Adipocyte (in vitro differentiated cells): ENCODE measurements around the gene CDHR2.
"Not testable (repeated sequence)": the region's sequence is repeated elsewhere in the genome, so short reads cannot be mapped to it uniquely, and the experiment has no call there.

ENCODE experiments used
- DNase-seq: peaks from one replicate; pipeline ENCODE4 v3.0.0-alpha.2; 2015; ENCODE audit warnings: low read depth
- H3K27me3 ChIP-seq: replicated peaks from 2 replicates; pipeline ENCODE4 v1.7.0; 2013; ENCODE audit warnings: mild to moderate bottlenecking, low read length, moderate library complexity; ENCODE audit not compliant: control insufficient read depth, insufficient read depth
- H3K36me3 ChIP-seq: 2 replicates; pipeline ENCODE4 v1.7.0; 2013; ENCODE audit warnings: low read length, mild to moderate bottlenecking, moderate library complexity; ENCODE audit not compliant: control insufficient read depth, insufficient read depth, severe bottlenecking
- H3K4me1 ChIP-seq: 2 replicates; pipeline ENCODE4 v1.7.0; 2013; ENCODE audit warnings: mild to moderate bottlenecking, low read length, moderate library complexity; ENCODE audit not compliant: control insufficient read depth, insufficient read depth
- H3K4me3 ChIP-seq: 2 replicates; pipeline ENCODE4 v1.7.0; 2013; ENCODE audit warnings: mild to moderate bottlenecking, low read length, moderate library complexity
- H3K9ac ChIP-seq: 2 replicates; pipeline ENCODE4 v1.7.0; 2013; ENCODE audit warnings: mild to moderate bottlenecking, low read length, moderate library complexity
- H3K9me3 ChIP-seq: 2 replicates; pipeline ENCODE4 v1.7.0; 2013; ENCODE audit warnings: mild to moderate bottlenecking, low read length, moderate library complexity; ENCODE audit not compliant: control insufficient read depth

CDHR2 gene

DNA sequence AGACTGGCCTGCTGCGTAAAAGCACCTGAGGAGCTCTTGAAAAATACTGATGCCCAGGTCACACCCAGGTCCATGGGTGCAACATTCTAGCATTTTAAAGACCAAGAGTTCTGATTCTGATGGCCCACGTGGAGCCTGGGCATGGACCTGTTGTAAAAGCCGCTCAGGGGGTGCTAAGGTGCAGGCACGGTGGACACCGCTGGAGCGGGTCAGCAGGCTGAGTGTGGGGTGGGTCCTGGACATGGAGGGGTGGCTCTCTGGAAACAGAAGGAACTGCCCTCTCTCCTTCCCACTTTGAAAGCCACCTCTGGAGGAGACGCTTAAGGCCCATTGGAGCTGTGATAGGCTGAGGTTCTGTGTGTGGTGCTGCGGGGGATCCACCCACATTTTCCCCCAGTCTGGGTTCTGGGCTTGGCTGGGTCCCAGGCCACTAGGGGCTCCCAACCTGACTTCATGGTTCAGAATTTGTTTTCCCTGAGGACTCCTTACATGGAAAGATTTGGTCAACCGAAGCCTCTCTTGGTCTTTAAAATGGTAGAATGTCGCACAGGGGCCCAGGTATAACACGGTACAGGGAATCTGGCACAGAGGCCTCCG, 44.2 kb downstream of the CDHR2 start:
- Histone ChIP-seq H3K9me3 (no peaks in the 10 kb centered on the region), H3K4me3 (no peak overlapping the region), H3K27me3 (no peaks in the 10 kb centered on the region), H3K4me1 (no peaks in the 10 kb centered on the region), H3K9ac (no peak overlapping the region), H3K36me3 (no peaks in the 10 kb centered on the region)
- DNase-seq, result no peak

DNA sequence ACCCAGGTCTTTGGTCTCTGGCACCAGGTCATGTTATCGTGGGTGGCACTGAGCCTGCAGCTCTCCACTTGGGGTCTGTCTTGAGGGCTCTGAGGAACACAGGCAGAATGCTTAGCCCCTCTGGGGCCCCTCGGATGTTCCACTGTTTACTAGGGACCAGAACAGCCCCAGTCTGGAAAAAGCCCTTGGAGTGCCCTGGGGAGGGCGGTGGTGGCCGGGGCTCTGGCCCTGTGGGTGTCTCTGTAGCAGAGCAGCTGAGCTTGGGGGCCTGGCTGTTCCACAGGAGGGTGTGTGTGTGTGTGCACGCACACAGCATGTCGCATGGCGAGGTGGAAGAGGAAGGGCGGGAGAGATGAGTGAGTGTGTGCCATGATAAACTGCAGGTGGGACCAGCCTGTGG, 45.4 kb downstream of the CDHR2 start:
- no peak for DNase-seq
- no peaks in the 10 kb centered on the region for H3K9me3 ChIP-seq
- H3K27me3 ChIP-seq, result peaks cover 4% of the 10 kb centered on the region
- no peaks in the 10 kb centered on the region for H3K4me1 ChIP-seq
- no peaks in the 10 kb centered on the region for H3K36me3 ChIP-seq
- H3K4me3 ChIP-seq, result no peak overlapping the region
- no peak overlapping the region for H3K9ac ChIP-seq

DNA sequence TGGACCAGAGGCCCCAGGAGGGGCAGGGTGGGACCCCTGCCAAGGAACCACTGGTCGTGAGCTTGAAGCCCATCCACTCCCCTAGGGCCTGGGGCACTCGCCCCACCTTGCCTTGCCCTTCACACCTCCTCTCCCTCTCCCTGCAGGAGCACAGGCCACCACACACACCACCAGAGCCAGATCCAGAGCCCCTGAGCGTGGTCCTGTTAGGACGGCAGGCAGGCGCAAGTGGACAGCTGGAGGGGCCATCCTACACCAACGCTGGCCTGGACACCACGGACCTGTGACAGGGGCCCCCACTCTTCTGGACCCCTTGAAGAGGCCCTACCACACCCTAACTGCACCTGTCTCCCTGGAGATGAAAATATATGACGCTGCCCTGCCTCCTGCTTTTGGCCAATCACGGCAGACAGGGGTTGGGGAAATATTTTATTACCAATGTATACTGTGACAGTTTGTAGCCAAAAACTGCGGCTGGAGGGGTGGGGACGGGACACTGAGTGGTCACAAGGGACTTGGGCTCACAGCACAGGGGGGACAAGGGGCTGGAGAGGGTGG, 46.3 kb downstream of the CDHR2 start:
- Histone ChIP-seq H3K9ac (no peak overlapping the region), H3K27me3 (peaks cover 4% of the 10 kb centered on the region), H3K36me3 (no peaks in the 10 kb centered on the region), H3K4me3 (no peak overlapping the region), H3K9me3 (no peaks in the 10 kb centered on the region), H3K4me1 (no peaks in the 10 kb centered on the region)
- DNase-seq, result no peak

DNA sequence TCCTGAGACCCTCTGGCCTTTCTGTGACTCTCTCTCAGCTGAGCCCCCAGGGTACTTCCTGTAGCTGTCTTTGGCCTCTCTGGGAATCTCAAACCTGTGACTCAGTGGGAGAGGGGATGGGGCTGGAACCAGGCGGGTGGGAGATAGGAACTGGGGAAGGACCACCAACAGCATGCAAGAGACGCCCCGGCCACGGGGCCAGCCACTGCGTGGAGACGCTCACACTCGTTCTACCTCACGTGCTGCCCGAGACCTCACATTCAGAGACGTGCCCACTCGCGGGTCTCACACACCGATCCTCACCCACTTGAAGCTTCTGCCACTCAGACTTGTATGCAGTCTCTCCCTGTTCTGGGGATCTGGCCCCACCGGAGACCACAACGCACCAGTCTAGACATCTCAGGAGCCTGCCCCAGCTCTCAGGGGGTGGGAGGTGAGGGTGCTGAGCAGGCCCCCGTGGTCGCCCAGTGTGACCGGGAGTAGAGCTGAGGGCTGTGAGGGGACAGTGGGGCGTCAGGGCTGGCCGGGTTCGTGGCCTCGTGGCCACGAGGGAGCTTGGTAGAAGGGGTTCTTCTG, 47.0 kb downstream of the CDHR2 start:
- DNase-seq, result no peak
- Histone ChIP-seq H3K9me3 (no peaks in the 10 kb centered on the region), H3K27me3 (peaks cover 4% of the 10 kb centered on the region), H3K9ac (no peak overlapping the region), H3K4me3 (no peak overlapping the region), H3K36me3 (no peaks in the 10 kb centered on the region), H3K4me1 (no peaks in the 10 kb centered on the region)

DNA sequence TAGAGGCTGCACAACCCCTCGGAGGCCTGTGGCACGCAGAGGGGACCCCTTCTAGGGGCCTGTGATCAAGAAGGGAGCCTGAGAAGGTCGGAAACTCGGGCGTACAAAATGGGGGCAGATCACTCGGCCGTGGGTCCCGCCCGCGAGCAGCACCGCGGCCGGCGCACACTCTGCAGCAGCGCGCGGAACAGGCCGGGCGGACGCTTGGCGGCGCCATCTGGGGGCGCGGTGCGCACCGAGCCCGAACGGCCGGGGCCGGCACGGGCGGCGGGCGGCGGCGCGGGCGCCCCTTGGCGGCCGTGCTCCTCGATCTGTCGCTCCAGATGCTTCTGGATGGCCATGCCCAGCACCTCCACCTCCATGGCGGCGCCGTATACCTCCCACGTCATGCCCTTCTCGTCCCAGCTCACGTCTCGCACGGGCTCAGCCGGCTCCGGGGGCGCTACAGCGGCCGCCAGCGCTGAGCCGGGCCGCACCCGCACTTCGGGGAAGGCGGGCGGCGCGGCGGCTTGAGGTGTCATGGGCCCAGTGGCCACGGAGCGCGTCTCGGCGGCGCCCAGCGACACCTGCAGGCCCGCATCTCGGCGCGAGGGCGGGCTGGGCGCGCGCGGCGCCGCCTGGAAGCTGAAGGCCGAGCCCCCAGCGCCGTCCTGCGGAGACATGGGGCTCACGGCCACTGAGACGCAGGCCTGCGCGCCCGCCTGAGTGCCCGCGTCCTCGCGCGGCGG, 47.7 kb downstream of the CDHR2 start:
- H3K27me3 ChIP-seq, result peaks cover 4% of the 10 kb centered on the region
- no peaks in the 10 kb centered on the region for H3K9me3 ChIP-seq
- H3K36me3 ChIP-seq, result no peaks in the 10 kb centered on the region
- peak overlapping the region; percentile 61 for H3K4me3 ChIP-seq
- no peaks in the 10 kb centered on the region for H3K4me1 ChIP-seq
- DNase-seq, result no peak
- H3K9ac ChIP-seq, result no peak overlapping the region

DNA sequence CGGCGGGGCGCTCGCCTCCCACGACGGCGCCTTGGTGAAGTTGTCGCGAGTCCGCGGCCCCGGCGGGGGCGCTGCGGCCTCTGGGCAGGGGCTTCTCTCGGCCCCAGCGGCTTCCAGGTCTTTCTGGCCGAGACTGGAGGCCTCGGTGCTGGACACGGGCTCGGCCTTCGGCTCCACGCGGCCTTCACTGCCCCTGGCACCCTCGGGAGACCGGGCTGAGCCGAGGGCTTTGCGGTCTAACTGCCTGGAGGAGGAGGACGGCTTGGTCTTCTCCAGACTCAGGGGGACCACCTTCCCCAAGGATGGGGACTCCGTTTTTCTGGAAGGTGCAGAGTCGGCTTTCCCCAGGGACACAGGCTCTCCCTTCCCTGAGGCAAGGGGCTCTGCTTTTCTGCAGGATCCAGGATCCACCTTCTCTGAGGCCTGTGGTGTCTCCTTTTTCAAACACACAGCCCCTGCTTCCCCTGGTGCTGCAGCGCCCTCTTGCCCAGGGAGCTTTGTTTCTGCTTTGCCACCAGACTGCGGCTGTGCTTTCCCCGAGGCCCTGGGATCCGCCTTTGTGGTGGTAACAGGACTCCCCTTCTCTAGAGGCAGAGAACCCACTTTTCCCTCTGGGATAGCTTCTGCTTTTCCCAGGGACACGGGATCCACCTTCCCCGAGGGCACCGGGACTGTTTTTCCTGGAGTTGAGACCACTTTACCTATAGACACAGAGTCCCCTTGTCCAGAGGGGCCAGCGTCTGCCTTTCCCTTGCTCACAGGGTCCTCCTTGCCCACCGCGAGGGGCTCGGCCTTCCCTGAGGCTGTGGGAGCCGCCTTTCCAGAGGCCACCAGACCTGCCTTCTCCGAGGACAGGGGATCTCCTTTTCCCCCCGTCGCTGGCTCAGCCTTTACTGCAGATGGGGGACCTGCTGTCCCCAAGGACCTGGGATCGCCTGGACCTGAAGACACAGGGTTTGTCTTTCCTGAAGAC, 48.6 kb downstream of the CDHR2 start:
- Histone ChIP-seq H3K9me3 (no peaks in the 10 kb centered on the region), H3K36me3 (no peaks in the 10 kb centered on the region), H3K27me3 (peaks cover 4% of the 10 kb centered on the region), H3K4me1 (no peaks in the 10 kb centered on the region), H3K9ac (no peak overlapping the region), H3K4me3 (no peak overlapping the region)
- DNase-seq, result no peak

DNA sequence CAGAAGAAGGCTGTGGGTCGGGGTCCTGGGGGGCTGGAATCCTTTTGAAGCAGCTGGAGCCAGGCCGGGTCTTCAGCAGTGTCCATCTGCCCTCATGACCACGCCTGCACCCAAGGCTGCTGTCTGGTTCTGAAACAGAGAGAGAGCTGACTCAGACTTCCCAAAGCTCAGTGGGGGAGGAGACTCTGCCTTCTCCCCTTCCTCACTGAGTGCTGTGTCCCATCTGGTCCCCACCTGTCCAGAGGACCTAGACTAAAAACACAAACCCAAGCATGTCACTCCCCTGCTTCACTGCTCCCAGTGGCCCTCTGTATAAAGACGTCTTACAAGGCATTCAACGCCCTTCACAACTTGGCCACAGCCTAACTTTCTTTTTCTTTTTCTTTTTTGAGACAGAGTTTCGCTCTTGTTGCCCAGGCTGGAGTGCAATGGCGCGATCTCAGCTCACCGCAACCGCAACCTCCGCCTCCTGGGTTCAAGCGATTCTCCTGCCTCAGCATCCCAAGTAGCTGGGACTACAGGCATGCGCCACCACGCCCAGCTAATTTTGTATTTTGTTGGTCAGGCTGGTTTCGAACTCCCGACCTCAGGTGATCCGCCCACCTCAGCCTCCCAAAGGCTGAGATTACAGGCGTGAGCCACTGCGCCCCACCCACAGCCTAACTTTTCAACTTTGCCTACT, 50.7 kb downstream of the CDHR2 start:
- H3K9ac ChIP-seq, H3K9me3 ChIP-seq, H3K4me3 ChIP-seq, H3K36me3 ChIP-seq, DNase-seq, H3K4me1 ChIP-seq, H3K27me3 ChIP-seq: not testable (repeated sequence)

DNA sequence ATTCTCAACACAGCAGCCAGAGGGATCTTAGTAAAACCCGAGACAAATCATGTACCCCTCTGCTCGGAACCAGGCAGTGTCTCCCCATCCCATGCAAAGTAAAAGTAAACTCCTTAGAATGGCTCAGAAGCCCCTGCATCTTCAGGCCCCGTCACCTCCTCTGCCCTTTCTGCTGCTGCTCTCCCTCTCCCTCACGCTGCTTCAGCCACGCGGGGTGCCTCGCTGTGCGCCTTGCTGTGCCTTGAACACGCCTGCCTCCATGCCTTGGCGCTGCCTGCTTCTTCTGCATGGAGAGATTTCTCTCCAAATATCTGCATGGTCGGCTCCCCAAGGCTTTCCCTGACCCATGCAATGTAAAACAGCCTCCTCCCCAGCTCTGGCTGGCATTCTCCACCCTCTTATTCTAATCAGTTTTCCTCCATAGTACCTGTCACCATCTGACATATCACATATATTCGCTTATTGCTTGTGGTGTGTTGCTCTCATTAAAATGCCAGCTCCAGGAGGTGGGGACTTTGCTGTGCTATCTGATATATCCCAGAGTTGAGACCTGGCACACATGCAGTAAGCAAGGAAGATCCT, 52.9 kb downstream of the CDHR2 start:
- no peaks in the 10 kb centered on the region for H3K4me1 ChIP-seq
- no peak overlapping the region for H3K9ac ChIP-seq
- DNase-seq, result no peak
- H3K27me3 ChIP-seq, result peaks cover 4% of the 10 kb centered on the region
- no peaks in the 10 kb centered on the region for H3K36me3 ChIP-seq
- no peaks in the 10 kb centered on the region for H3K9me3 ChIP-seq
- no peak overlapping the region for H3K4me3 ChIP-seq

DNA sequence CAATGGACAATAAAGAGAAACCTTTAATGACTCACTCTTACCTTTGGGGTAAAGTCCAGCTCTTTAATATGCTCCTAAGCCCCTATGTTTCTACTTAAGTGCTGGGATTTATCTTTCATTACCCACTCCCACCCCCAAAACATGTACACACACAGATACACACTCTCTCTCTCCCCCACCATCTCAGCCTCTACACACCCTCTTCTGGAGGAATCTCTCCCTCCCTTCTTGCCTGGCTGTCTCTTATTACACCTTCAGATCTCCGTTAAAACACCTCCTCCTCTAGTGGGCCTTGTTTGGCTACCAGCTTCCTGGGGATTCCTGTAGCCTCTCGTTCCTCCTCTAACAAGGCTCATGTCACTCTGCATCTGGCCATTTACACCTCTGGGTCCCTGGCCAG, 53.9 kb downstream of the CDHR2 start:
- no peak overlapping the region for H3K9ac ChIP-seq
- no peaks in the 10 kb centered on the region for H3K9me3 ChIP-seq
- peaks cover 4% of the 10 kb centered on the region for H3K27me3 ChIP-seq
- no peaks in the 10 kb centered on the region for H3K4me1 ChIP-seq
- no peaks in the 10 kb centered on the region for H3K36me3 ChIP-seq
- no peak for DNase-seq
- H3K4me3 ChIP-seq, result no peak overlapping the region

DNA sequence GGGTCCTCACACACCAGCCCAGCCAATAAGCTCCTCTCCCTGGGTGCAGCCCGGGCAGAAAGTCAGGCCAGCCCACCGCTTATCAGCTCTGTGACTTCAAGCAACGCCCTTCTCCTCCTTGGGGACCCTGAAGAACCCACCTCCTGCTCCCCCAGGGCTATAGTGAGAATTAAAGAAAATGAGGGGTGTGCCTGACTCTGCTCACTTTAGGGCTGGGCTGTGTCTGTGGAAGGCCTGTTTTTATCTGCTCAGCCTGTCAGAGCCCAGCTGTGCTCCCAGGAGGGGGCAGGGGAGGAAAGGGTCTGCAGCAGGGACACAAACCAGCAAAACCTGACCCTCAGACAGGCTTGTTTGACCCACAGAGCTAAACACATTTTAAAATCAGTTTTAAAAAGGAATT, 56.9 kb downstream of the CDHR2 start:
- Histone ChIP-seq H3K27me3 (no peaks in the 10 kb centered on the region), H3K36me3 (no peaks in the 10 kb centered on the region), H3K9ac (no peak overlapping the region), H3K9me3 (no peaks in the 10 kb centered on the region), H3K4me1 (no peaks in the 10 kb centered on the region), H3K4me3 (no peak overlapping the region)
- no peak for DNase-seq
